Tibial nerve (tissue), 4 donors: ENCODE data around the gene FSCN2.

Experiments used
- EP300 ChIP-seq, 2 donors: sonication (generic); formaldehyde crosslinking; IDR thresholded peaks; one replicate each; pipeline ENCODE4 v1.6.1; 2017; ENCODE audit warnings: antibody characterized with exemption in 2 of 2, mild to moderate bottlenecking in 1 of 2
- TF ChIP-seq, protein P1 (sequence below), 5 experiments: fragments of 200-600 bp in 3 of 5; fragments of 450-650 bp in 2 of 5; sonication (generic) in 3 of 5; IDR thresholded peaks; one replicate each; pipeline ENCODE4 v1.5.1; 2016 to 2019; ENCODE audit warnings: antibody characterized with exemption in 5 of 5, mild to moderate bottlenecking in 3 of 5, moderate library complexity in 2 of 5

DNA sequence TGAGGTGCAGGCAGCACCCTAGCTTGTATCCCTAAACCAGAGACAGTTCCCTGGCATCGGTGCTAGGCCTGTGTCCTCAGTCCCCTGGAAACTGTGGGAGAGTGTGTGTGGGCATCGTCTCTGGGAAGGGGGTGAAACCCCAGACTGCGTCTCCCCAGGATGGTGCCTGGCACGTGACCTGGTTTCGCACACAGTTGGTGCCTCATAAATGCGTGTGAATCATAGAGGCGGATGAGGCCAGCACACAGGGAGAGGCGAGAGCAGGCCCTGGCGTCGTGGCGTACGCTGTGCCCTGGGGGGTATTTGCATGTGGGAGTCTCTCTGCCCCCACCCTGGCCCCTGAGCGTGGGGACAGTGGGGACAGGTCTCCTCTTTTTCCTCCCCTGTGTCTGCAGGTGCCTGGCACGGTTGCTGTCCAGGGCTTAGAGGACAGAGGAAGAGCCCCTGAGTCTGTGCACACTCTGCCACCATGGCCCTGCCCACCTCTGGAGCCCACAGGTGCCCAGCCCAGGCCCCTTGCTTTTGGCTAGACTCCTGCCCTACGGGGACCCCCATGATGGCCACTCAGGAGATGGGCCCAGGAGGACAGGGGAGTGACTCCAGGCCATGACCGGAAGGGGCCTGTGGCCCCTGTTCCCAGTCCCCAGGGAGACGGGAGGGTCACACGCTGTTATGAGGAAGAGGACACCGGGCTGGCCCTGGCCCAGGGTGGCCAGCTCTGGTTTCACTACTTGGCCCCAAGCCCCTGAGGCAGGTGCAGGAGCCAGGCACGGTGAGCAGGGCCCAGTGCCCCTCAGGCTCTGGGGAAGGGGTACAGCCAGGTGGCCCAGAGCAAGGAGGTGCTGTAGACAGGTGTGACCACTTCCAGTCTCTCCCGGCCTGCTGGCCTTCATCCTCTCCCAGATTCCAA is 1.3 kb upstream of the FSCN2 start:
- TF ChIP-seq, protein P1, sequence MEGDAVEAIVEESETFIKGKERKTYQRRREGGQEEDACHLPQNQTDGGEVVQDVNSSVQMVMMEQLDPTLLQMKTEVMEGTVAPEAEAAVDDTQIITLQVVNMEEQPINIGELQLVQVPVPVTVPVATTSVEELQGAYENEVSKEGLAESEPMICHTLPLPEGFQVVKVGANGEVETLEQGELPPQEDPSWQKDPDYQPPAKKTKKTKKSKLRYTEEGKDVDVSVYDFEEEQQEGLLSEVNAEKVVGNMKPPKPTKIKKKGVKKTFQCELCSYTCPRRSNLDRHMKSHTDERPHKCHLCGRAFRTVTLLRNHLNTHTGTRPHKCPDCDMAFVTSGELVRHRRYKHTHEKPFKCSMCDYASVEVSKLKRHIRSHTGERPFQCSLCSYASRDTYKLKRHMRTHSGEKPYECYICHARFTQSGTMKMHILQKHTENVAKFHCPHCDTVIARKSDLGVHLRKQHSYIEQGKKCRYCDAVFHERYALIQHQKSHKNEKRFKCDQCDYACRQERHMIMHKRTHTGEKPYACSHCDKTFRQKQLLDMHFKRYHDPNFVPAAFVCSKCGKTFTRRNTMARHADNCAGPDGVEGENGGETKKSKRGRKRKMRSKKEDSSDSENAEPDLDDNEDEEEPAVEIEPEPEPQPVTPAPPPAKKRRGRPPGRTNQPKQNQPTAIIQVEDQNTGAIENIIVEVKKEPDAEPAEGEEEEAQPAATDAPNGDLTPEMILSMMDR (IDR thresholded peaks at IDR 0.05), result no peak
- TF ChIP-seq EP300 (IDR thresholded peaks at IDR 0.05), result no peak
